NCI-H1930 (cell line): ENCODE results near the gene PRKAR1B.

Experiments
- DNase-seq, 2 experiments: peaks; one replicate each; lab custom pipeline; 2025; lab: John Stamatoyannopoulos, UW

The PRKAR1B gene

DNA sequence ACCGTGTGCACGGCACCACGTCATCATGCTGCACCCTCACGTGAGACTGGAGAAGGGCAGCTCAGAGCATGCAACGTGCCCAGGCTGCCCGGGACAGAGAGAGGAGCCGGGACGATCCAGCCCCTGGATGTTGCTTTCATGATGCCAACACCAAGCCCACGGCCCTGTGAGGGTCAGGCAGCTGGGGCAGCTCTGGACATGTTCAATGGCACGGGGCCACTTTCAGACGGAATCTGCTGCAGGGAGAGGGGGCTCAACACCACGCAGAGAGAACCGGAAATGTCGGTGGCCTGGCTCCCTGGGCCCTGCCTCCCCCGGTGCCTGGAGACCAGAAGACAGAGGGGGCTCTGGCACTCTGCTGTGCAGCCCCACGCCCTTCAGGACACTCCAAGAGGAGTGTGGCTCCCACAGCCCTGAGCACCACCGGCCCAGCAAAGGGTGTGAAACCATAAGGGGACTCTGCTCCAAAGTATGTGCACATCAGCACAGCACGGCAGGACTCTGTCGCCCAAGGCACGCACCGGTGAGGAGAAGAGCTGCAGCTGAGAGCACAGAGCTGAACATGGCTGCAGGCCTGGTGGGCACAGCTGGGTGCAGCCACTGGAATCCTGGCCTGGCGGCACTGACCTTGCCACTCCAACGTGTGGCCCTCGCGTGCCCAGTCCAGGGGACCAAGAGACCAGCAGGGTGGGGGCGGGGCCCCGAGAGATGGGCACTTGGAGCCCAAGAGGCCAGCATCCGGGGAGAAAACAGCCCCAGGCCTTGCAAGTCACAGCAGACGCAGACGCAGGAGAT, 137.1 kb downstream of the PRKAR1B start:
- no peak for DNase-seq

DNA sequence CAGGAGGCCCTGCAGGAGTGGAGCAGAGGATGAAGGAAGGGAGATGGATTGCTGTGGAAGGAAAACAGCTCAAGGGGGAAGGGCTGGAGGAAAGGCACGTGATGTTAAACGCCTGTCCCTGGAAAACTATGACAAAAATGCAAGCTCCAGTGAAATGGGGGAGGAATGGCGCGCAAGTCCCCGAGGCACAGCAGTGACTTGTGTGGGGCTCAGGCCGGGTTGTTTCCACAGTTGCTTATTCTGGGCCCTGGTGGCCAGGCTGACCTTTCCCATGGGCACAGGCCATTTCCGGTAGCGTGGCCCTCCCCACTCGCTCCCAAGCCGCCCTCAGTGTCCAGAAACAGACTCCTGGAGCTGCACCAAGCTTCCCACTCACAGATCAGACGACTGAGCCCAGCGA, 139.3 kb downstream of the PRKAR1B start:
- DNase-seq = no peak

DNA sequence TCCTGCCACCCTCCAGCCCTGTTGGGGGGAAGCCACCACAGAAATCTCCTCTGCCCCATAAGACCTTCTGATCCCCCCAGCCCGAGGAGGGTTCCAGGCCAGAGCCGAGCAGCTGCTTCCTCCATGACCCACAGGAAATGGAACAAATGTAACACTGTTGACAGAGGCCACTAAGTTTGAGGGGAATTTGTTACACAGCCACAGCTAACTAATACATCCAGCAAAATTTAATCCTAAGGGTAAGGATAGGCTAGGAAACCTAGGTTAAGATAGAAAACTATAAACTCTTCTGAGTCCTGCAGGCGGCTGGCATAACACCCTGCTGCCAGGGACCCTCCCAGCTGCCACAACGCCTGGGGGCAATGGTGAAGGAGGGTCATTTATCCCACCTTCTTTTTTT, 140.6 kb downstream of the PRKAR1B start:
- no peak for DNase-seq

DNA sequence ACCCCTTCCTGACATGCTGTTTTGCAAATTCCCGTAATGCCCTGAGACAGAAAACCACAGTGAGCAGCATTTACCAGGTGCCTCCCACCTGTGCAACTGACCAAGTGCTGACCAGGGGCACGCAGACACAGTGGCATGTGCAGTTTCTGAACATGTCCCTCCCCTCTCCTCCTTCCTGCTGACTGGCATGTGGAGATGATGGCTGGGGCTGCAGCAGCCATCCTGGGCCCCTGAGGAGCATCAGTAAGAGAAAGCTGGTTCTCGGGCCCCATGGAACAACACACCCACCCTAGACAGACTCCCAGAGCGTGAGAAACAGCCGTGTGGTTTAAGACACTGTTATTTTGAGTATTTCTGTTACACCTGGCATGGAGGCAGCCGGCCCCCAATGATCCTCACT, 141.2 kb downstream of the PRKAR1B start:
- DNase-seq = no peak

DNA sequence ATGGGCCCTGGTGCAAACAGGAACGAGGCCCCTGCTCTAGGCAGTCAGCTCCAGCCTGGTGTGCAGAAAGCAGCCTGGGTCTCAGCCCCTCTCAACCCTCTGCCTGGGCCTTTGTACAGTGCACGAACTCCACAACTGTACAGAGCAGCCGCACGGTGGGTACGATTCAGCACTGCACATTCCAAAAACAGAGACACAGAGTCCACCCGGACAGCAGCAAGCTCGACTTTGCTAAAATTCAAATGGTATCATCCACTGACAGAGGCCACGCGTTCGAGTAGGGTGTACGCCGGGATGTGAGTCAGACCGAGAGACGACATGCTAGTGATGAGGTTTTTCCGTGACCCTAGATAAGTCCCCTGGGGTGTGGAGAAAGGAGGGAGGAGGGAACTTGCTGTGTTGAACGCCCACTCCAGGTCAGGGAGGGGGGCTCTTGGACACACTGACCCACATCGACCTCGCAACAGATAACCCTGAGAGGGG, 141.8 kb downstream of the PRKAR1B start:
- DNase-seq = no peak

DNA sequence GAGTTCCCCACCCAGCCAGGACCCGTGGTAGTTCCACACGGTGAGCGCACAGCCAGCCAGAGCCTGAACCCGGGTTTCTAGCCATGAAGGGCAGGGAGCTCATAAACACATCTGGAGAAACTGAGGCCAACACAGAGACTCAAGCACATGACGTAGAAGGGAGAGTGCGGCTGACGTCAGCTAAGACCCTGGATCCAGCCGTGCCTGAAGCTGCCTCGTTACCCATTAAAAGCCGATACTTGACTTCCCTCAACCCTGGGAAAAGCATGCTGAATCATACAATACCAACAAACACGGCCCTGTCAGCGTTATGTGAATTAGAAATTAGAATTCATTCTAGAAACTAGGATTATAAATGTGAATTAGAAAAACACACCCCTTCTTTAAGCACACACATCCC, 142.3 kb downstream of the PRKAR1B start:
- DNase-seq = no peak

DNA sequence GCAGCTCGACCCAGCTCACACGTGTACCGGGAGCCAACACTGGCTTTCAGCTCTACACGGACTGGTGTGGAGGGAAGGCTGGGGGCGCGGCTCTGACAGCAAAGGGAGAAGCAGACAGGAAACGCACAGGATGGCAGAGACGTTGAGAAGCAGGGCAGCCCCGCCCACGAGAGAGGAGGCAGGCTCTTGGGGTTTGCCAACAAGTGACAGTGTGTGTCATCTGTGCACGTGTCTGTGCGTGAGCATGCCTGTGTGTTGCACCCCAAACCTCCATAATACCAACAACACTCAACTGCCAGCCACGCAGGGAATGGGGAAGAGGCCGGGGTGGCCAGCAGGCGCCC, 143.0 kb downstream of the PRKAR1B start:
- DNase-seq = no peak

DNA sequence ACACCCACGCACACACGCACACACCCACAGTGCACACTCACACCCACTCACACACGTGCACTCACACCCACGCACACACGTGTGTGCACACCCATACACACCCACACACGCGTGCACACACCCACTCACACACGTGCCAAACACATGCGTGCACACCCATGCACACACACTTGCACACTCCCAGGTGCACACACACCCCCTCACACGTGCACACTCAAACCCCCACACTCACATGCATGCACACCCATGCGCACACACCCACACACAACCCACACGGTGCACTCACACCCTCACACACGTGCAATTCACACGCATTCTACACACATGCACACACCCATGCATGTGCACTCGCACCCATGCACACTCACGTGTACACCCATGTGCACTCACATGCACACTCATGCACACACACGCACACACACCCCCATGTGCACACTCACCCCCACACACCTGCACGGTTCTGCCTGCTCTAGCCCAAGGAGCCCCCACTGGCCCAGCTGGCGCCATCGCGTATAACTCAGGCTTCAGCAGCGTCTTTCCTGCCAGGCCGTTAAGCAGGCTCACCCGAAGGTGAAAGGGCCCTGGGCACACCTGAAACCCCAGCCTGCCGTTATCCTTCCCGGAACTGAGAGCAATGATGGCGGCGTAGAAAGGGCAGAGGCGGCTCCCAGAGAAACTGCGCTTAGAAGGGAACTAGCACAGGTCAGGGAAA, 143.5 kb downstream of the PRKAR1B start:
- no peak for DNase-seq

DNA sequence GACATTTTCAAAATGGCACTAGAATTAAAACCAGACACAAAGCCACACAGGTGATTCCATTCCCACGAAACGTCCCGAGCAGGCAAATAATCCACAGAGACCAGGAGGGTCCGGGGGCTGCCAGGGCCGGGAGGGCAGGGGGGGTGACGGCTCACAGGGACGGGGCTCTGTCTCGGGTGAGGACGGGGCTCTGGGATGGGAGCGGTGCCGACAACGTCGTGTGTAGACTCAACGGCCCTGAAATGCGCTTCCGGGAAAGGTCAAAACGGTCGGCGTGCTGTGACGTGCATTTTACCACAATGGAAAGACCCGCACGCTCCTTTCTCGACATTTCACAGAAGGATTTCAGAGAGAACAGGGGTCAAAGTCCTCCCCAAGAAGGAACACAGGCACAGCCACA, 144.2 kb downstream of the PRKAR1B start:
- no peak for DNase-seq

DNA sequence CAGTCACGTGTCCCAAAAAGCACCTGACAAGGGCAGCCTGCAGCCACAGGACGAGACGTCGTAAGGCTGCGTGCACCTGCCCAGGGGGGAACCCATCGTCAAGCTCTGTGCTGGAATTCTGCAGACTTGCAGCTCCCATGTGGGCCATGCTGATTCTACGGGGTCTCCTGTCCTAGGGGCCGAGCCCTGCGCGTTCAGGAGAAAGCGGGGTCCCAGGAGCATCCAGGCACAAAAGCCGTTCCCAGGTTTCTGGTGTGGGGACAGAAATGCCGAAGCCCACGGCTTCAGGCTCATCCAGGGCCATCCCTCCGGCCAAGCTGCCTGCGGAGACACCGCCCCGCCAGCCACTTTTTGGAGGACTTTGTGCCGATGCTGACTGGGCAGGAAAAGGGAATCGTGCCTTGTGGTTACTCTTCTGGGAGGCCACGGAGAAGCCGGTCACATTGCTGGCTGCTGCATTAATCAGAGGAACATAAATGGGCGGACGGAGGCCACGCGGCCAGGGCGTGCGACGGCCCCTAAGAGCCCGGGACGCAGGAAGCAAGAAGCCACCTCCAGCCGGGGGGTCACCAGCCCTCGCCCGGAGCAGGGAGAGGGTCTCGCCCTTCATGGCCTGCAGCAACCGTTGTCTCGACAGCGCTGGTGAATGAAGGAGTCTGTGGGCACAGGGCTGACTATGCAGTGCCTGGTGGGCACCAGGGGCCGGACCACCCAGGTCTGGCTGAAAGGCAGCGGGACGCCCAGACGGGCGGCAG, 144.8 kb downstream of the PRKAR1B start:
- no peak for DNase-seq

DNA sequence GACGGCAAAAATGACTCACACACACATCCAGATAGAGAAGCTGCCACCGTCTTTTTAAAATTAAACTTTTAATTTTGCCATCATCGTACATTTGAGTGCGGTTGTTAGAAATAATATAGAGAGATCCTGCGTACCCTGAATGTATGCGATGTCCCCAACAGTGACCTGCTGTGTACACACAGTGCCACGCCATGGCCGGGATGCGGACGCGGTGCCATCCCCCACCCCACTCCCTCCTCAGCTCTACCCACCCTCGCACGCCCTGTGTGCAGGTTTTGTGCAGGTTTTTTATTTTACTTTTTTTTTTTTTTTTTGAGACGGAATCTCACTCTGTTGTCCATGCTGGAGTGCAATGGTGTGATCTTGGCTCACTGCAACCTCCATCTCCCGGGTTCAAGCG, 148.7 kb downstream of the PRKAR1B start:
- no peak for DNase-seq

DNA sequence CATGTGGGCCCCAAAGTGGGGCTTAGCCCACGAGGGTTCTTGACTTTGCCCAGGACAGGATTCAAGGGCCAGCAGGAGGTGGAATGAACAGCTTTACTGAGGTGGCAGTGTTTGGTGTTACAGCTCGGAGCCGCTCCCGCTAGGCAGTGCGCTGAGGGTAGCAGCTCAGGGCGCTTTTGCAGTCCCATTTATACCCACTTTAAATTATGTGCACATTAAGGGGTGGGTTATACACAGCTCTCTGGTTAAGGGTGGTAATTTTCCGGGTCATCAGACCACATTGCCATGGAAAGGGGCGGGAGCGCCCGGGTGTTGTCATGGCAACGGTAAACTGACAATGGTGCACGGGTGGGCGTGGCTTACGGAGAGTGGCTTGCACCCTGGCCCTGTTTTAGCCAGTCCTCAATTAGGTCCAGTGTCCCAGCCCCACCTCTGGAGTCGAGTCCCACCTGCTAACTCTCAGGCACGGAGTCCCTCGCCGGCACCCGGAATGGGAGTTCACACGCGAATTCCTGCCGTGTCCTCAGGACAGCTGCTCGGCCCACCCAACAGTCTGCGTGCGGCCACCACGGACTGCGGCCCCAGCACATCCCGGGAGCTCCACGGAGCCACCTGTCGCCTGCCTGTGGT, 149.2 kb downstream of the PRKAR1B start:
- DNase-seq = no peak

DNA sequence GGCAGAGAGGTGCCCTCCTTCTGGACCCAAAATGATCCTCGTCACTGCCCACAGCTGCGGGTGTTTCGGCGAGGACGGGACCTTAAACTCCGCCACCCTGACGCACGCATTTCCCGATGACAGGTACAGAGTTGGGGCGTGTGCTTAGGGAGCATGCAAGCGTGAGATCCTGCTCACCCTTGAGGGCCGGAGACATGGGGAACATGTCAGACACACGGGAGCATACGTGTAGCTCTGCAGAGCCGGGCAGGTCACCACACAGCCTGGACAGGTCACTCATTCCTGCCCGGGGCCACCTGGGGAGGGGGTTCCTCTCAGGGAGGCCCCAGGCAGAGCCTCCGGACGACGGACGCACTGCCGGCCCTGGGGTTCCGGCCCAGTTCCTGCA, 149.8 kb downstream of the PRKAR1B start:
- DNase-seq = no peak

DNA sequence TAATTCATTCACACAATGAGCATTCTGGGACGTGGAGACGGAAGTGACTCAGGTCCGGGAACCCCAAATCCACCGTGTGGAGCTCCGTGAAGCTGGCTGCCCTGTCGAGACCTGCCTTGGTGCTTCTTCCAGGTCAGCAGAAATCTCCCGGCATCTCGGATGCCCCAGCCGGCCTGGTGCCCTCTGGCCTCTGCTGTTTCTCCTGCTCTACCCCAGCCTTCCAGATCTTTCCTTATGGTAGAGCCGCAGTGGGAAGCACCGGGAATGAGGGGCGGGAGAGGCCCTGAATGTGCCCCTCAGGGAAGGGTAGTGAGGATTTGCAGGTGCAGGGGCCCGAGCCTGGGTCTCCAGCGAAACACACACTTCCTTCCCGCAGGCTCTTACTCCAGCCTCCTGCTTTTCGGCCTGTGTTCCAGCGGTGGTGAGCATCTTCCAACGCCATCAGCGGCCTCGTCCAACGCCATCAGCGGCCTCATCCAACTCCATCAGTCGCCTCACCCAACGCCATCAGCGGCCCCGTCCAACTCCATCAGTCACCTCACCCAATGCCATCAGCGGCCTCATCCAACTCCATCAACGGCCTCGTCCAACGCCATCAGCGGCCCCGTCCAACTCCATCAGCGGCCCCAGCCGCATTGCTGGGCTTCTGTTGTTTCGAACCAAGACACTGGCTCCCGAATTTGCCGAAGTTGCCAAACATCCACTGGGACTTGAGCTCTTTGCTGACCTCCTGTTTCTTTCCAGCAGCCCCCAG, 150.4 kb downstream of the PRKAR1B start:
- no peak for DNase-seq

DNA sequence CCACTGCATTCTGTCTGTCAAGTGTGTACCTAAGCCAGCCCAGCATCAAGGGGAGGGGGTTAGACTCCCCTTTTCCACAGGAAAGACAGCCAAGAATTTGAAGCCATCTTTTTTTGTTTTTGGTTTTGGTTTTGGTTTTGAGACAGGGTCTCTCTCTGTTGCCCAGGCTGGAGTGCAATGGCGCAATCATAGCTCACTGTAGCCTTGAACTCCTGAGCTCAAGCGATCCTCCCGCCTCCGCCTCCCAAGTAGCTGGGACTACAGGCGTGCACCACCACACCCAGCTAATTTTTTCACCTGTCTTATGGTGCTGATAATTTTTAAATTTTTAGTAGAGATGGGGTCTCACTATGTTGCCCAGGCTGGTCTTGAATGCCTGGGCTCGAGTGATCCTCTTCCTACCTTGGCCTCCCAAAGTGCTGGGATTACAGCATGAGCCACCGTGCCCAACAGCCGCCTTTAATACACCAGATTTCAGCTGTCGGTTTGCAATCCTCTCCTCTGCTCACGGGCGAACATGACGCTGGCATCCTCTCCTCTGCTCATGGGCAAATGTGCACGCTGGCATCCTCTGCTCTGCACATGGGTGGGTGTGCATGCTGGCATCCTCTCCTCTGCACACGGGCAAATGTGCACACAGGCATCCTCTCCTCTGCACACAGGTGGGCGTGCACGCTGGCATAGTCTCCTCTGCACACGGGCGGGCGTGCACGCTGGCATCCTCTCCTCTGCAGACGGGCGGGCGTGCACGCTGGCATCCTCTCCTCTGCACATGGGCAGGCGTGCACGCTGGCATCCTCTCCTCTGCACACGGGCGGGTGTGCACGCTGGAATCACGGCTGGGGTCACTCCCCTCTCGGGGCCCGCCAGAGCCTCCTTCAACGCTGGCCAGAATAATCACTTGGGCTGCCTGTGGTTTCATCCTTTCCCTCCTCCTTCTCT, 151.4 kb downstream of the PRKAR1B start:
- DNase-seq = no peak

DNA sequence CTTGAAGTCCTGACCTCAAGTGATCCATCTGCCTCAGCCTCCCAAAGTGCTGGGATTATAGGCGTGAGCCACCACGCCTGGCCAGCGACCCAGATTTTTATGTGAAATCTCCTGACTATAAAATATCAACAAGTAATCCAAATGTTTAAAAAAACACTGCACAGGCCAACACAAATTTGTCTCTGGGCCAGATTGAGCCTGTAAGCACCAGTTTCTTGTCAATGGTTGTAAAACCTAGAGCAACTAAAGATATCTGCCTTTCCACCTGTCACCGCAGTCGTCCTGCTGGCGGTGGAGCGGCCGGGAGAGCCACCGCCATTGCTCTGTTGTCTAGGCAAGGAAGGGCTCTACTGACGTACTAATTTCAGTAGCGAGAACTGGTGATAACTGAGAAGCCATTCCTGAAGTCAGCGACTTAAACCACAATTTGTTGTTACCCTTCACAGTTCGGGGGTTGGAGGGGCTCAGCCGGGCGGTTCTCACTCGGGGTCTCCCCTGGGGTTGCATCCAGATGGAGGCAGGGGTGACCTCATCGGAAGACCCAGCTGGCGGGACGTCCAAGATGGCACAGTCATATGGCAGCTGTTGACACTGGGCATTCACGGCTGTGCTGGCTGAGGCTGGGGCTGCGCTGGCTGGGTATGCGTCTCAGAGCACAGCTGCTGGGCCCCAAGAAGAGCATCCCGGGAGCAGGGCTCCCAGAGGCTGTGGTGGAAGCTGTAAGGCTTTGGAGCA, 152.3 kb downstream of the PRKAR1B start:
- DNase-seq = no peak

DNA sequence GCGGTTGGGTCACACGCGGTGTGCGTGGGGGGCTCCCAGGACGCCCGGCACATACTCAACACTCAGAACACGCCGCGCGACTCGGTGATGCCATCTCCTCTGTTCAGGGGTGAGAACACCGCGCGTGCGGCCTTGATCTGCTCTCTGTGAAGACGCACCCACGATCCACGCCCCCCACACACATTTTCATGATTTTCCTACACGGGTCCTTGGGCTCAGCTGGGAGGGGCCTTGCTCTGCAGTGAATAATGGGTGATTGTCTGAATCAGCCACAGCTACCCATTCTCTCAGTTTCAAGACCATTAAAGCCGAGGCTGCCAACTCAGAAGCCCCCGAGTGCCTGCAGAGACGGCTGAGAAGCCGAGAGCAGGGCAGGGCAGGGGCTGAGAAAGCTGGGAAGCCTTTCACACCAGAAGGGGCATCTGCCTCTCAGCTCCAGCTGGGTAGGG, 153.1 kb downstream of the PRKAR1B start:
- DNase-seq = no peak

DNA sequence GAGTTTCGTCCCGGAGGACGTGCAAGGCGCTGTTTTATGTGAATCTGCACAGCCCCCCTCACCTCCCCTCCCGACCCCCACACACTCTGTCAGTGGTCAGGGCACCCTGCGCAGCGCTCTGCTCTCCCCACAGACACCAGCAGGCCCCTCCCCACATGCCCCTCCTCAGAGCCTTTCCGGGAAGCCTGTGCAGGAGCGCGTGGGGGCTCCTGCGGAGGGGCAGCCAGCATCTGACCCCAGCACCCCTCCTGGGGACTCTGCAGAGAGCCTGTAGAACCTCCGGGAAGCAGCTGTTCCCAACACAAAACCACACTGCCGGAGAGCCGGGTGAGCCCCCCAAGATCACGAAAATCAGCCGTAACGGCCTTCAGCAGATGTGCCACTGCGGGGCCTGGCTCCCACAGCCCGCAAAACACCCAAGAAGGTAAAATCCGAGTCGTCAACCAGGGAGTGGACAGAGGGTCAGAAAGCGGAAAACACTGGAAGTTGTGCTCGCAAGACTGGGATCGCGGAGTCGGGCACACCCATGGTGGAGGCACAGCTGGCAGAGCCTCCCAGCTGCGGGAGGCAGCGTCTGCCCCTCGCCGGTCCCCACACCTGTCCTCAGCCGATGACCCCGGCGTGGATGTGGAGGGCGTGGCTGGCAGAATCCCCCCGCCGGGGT, 153.7 kb downstream of the PRKAR1B start:
- no peak for DNase-seq
